Uterus (tissue), 4 donors: ENCODE measurements around the gene MMP2. TPM values are rescaled to one million over a fixed set of nuclear protein-coding genes. Genes with fewer than 3 reads are reported as not detected.

ENCODE experiments used
- DNase-seq, 2 donors: peaks; one replicate each; pipeline ENCODE4 v3.0.0-alpha.2; 2019 to 2020
- H3K27ac ChIP-seq, 2 donors: fragments of 200-600 bp; sonication (generic); 1 replicate in 1 of 2; 2 replicates in 1 of 2; pipeline ENCODE4 v1.5.1; 2016 to 2018
- H3K27me3 ChIP-seq, 2 donors: fragments of 200-600 bp; sonication (generic); one replicate each; pipeline ENCODE4 v1.5.1; 2018 to 2019; ENCODE audit warnings: control low read depth in 1 of 2
- H3K36me3 ChIP-seq, 2 donors: fragments of 200-600 bp; sonication (generic); one replicate each; pipeline ENCODE4 v1.5.1; 2019; ENCODE audit warnings: control low read depth in 1 of 2
- H3K4me1 ChIP-seq, 2 donors: fragments of 200-600 bp; sonication (generic); one replicate each; pipeline ENCODE4 v1.5.1; 2018 to 2019; ENCODE audit warnings: control low read depth in 1 of 2
- H3K4me3 ChIP-seq, 2 donors: fragments of 200-600 bp; sonication (generic); 1 replicate in 1 of 2; 2 replicates in 1 of 2; pipeline ENCODE4 v1.5.1; 2018 to 2019; ENCODE audit warnings: mild to moderate bottlenecking in 1 of 2
- H3K9me3 ChIP-seq, 2 donors: fragments of 200-600 bp; sonication (generic); one replicate each; pipeline ENCODE4 v1.5.1; 2019; ENCODE audit warnings: control low read depth in 1 of 2
- CTCF ChIP-seq, 4 experiments: fragments of 200-600 bp in 2 of 4; fragments of 450-650 bp in 2 of 4; sonication (generic) in 2 of 4; IDR thresholded peaks; one replicate each; pipeline ENCODE4 v1.5.1; 2016 to 2019; ENCODE audit warnings: antibody characterized with exemption in 4 of 4, mild to moderate bottlenecking in 2 of 4, moderate library complexity in 1 of 4
- POLR2A ChIP-seq, 2 donors: fragments of 450-650 bp; IDR thresholded peaks; one replicate each; pipeline ENCODE4 v1.6.1; 2016; ENCODE audit warnings: antibody characterized with exemption in 2 of 2, mild to moderate bottlenecking in 1 of 2, moderate library complexity in 1 of 2
- intact Hi-C: fragments of 100-400 bp; cut with DNase I; formaldehyde crosslinking; loops from one replicate; pipeline ENCODE4 v1.15.1; 2023; ENCODE audit warnings: low total_unique reads
- total RNA-seq, 4 donors: library from RNA; depleted of rRNA in 3 of 4; stranded (reverse); fragments of >200 nt in 3 of 4; gene quantifications; one replicate each; pipeline versions ENCODE4 v1.1.0 to v1.2.4, GENCODE V29; 2014 to 2023
- donor health status: DM: yes; HTN: yes; CAD: no.

MMP2 gene
- total RNA-seq, 4 donors from 2014 or later, result 130 to 578 (median 324) TPM

GRCh38 chr16:55529018-55529417 is 50.0 kb downstream of the MMP2 start:
- Histone ChIP-seq H3K4me3 (no peak overlapping the region), H3K36me3 (no peaks in the 10 kb centered on the region), H3K27me3 (no peaks in the 10 kb centered on the region), H3K27ac (no peak overlapping the region), H3K4me1 (no peaks in the 10 kb centered on the region), H3K9me3 (no peaks in the 10 kb centered on the region)
- intact Hi-C loops, result no loop called here
- no peak for TF ChIP-seq POLR2A (IDR thresholded peaks at IDR 0.05)
- TF ChIP-seq CTCF (IDR thresholded peaks at IDR 0.05), result no peak
- no peak for DNase-seq

- Histone ChIP-seq H3K27ac (no peak overlapping the region), H3K27me3 (no peaks in the 10 kb centered on the region), H3K36me3 (no peaks in the 10 kb centered on the region), H3K4me3 (no peak overlapping the region), H3K4me1 (no peaks in the 10 kb centered on the region), H3K9me3 (no peaks in the 10 kb centered on the region)
- DNase-seq, result no peak
- intact Hi-C loops, result no loop called here
- TF ChIP-seq CTCF (IDR thresholded peaks at IDR 0.05), result no peak
- no peak for TF ChIP-seq POLR2A (IDR thresholded peaks at IDR 0.05)
Observed at GRCh38 chr16:55530316-55530856, 51.4 kb downstream of the MMP2 start.

- Histone ChIP-seq H3K27me3 (no peaks in the 10 kb centered on the region), H3K9me3 (no peaks in the 10 kb centered on the region), H3K36me3 (no peaks in the 10 kb centered on the region), H3K27ac (no peak overlapping the region), H3K4me1 (no peaks in the 10 kb centered on the region), H3K4me3 (no peak overlapping the region)
- TF ChIP-seq CTCF (IDR thresholded peaks at IDR 0.05), result no peak
- TF ChIP-seq POLR2A (IDR thresholded peaks at IDR 0.05), result no peak
- intact Hi-C loops, result no loop called here
- DNase-seq, result no peak
Observed at GRCh38 chr16:55532227-55532626, 53.2 kb downstream of the MMP2 start.

- intact Hi-C loops, result no loop called here
- Histone ChIP-seq H3K27me3 (no peaks in the 10 kb centered on the region), H3K36me3 (no peaks in the 10 kb centered on the region), H3K4me1 (no peaks in the 10 kb centered on the region), H3K9me3 (no peaks in the 10 kb centered on the region), H3K4me3 (no peak overlapping the region), H3K27ac (no peak overlapping the region)
- no peak for DNase-seq
- no peak for TF ChIP-seq POLR2A (IDR thresholded peaks at IDR 0.05)
- no peak for TF ChIP-seq CTCF (IDR thresholded peaks at IDR 0.05)
Observed at GRCh38 chr16:55534756-55535155, 55.8 kb downstream of the MMP2 start.

- no peak for TF ChIP-seq CTCF (IDR thresholded peaks at IDR 0.05)
- TF ChIP-seq POLR2A (IDR thresholded peaks at IDR 0.05), result no peak
- DNase-seq, result no peak
- intact Hi-C loops, result no loop called here
- H3K4me3 ChIP-seq, result no peak overlapping the region
- H3K4me1 ChIP-seq, result no peaks in the 10 kb centered on the region
- no peaks in the 10 kb centered on the region for H3K27me3 ChIP-seq
- H3K27ac ChIP-seq, result no peak overlapping the region
- H3K36me3 ChIP-seq, result no peaks in the 10 kb centered on the region
- no peaks in the 10 kb centered on the region for H3K9me3 ChIP-seq
Observed at GRCh38 chr16:55539049-55539448, 60.1 kb downstream of the MMP2 start.
